Endodermal cell (in vitro differentiated cells): ENCODE results near the gene ATP9A. TPM values are rescaled to one million over a fixed set of nuclear protein-coding genes. Genes with fewer than 3 reads are reported as not detected.
A peak's percentile ranks its signal among the peaks of the same experiment; 100 is the strongest.

Source experiments
- DNase-seq: peaks from one replicate; pipeline ENCODE4 v3.0.0-alpha.2; 2017
- H3K27ac ChIP-seq: 2 replicates; pipeline ENCODE4 v1.5.1; 2013; ENCODE audit warnings: mild to moderate bottlenecking, low read depth, low read length, moderate library complexity
- H3K27me3 ChIP-seq: 2 replicates; pipeline ENCODE4 v1.6.1; 2013; ENCODE audit warnings: mild to moderate bottlenecking, low read length, moderate library complexity; ENCODE audit not compliant: insufficient read depth, control insufficient read depth, poor library complexity, severe bottlenecking
- H3K36me3 ChIP-seq: 2 replicates; pipeline ENCODE4 v1.7.0; 2013; ENCODE audit warnings: mild to moderate bottlenecking, low read length, moderate library complexity; ENCODE audit not compliant: control insufficient read depth, insufficient read depth
- H3K4me1 ChIP-seq: one replicate; pipeline ENCODE4 v1.7.0; 2013; ENCODE audit warnings: low read length; ENCODE audit not compliant: control insufficient read depth, insufficient read depth
- H3K4me3 ChIP-seq: 2 replicates; pipeline ENCODE4 v1.5.1; 2013; ENCODE audit warnings: mild to moderate bottlenecking, low read length, moderate library complexity
- H3K9ac ChIP-seq: 2 replicates; pipeline ENCODE4 v1.6.1; 2013; ENCODE audit warnings: mild to moderate bottlenecking, low read length, moderate library complexity; ENCODE audit not compliant: poor library complexity, severe bottlenecking; ENCODE audit errors: extremely low read depth
- H3K9me3 ChIP-seq: 2 replicates; pipeline ENCODE4 v1.6.1; 2013; ENCODE audit warnings: mild to moderate bottlenecking, low read length, moderate library complexity; ENCODE audit not compliant: control insufficient read depth
- H3K27ac Mint-ChIP-seq: 2 replicates; pipeline ENCODE4 v1.8.0; 2020; ENCODE audit warnings: mixed read lengths
- H3K27me3 Mint-ChIP-seq: 2 replicates; pipeline ENCODE4 v1.8.0; 2021; ENCODE audit warnings: mild to moderate bottlenecking, mixed read lengths; ENCODE audit not compliant: insufficient read depth
- H3K36me3 Mint-ChIP-seq: 2 replicates; pipeline ENCODE4 v1.8.0; 2020; ENCODE audit warnings: low read depth, mixed read lengths
- H3K4me1 Mint-ChIP-seq: 2 replicates; pipeline ENCODE4 v1.8.0; 2020; ENCODE audit warnings: mixed read lengths
- H3K4me3 Mint-ChIP-seq: 2 replicates; pipeline ENCODE4 v1.8.0; 2020; ENCODE audit warnings: mild to moderate bottlenecking, moderate library complexity, mixed read lengths
- H3K9me3 Mint-ChIP-seq: 2 replicates; pipeline ENCODE4 v1.8.0; 2020; ENCODE audit warnings: mild to moderate bottlenecking, mixed read lengths
- CTCF ChIP-seq: fragments of 200-600 bp; sonication (generic); conservative IDR thresholded peaks from 2 replicates; pipeline ENCODE4 v1.5.0; 2021; ENCODE audit warnings: antibody characterized with exemption, mild to moderate bottlenecking
- WGBS, 2 experiments: methylation state at CpG; one replicate each; pipeline versions ENCODE4 v1.1.5 to v1.1.7; 2013; ENCODE audit warnings: missing lambda C conversion rate in 2 of 2, mixed read lengths in 1 of 2; ENCODE audit not compliant: insufficient coverage in 1 of 2, insufficient read length in 1 of 2; 5-methylcytosine and 5-hydroxymethylcytosine counted together
- total RNA-seq, 2 donors: library from RNA; stranded (reverse); fragmentation: NEBNext Ultra II Directional in 1 of 2; extraction: Animal tissue kit (Norgen Biotek cat#: 25700) in 1 of 2; gene quantifications; 2 replicates in 1 of 2; 3 replicates in 1 of 2; pipeline ENCODE4 v1.2.1, GENCODE V29; 2021

The ATP9A gene
- total RNA-seq, 2 donors from 2014 or later, result 26.7 to 27.9 TPM

- Mint-ChIP-seq H3K27me3 (peaks cover 62% of the 10 kb centered on the region), H3K27ac (no peak overlapping the region), H3K9me3 (no peaks in the 10 kb centered on the region), H3K4me3 (peak overlapping the region; percentile 59), H3K36me3 (no peaks in the 10 kb centered on the region), H3K4me1 (peaks cover 21% of the 10 kb centered on the region)
- Histone ChIP-seq H3K36me3 (no peaks in the 10 kb centered on the region), H3K27me3 (peaks cover 47% of the 10 kb centered on the region), H3K4me1 (peaks cover 6% of the 10 kb centered on the region), H3K9me3 (no peaks in the 10 kb centered on the region), H3K9ac (no peak overlapping the region), H3K4me3 (peak overlapping the region; percentile 84), H3K27ac (no peak overlapping the region)
- no peak for DNase-seq
- TF ChIP-seq CTCF, result no peak
- 54 to 58% methylated on average over 12 to 16 of the region's 16 CpGs for WGBS, 2 experiments
Measured at GRCh38 chr20:51560550-51561307, 207.5 kb downstream of the ATP9A start.

- Mint-ChIP-seq H3K27ac (no peak overlapping the region), H3K27me3 (peaks cover 65% of the 10 kb centered on the region), H3K36me3 (no peaks in the 10 kb centered on the region), H3K4me1 (peaks cover 21% of the 10 kb centered on the region), H3K4me3 (no peak overlapping the region), H3K9me3 (no peaks in the 10 kb centered on the region)
- WGBS, 2 experiments, result 71 to 100% methylated on average over 1 of the region's 1 CpG
- H3K9ac ChIP-seq, result no peak overlapping the region
- peaks cover 6% of the 10 kb centered on the region for H3K4me1 ChIP-seq
- no peak for DNase-seq
- H3K4me3 ChIP-seq, result no peak overlapping the region
- no peaks in the 10 kb centered on the region for H3K9me3 ChIP-seq
- H3K36me3 ChIP-seq, result no peaks in the 10 kb centered on the region
- no peak overlapping the region for H3K27ac ChIP-seq
- no peak for TF ChIP-seq CTCF
- H3K27me3 ChIP-seq, result peaks cover 47% of the 10 kb centered on the region
Measured at GRCh38 chr20:51560042-51560441, 208.1 kb downstream of the ATP9A start.

GRCh38 chr20:51554538-51555165 lies 213.5 kb downstream of the ATP9A start:
- Histone ChIP-seq H3K27ac (no peak overlapping the region), H3K36me3 (no peaks in the 10 kb centered on the region), H3K9me3 (no peaks in the 10 kb centered on the region), H3K4me3 (no peak overlapping the region), H3K27me3 (peaks cover 10% of the 10 kb centered on the region), H3K9ac (no peak overlapping the region), H3K4me1 (no peaks in the 10 kb centered on the region)
- H3K4me1 Mint-ChIP-seq, result no peaks in the 10 kb centered on the region
- TF ChIP-seq CTCF, result no peak
- no peaks in the 10 kb centered on the region for H3K36me3 Mint-ChIP-seq
- H3K27ac Mint-ChIP-seq, result no peak overlapping the region
- no peak for DNase-seq
- 90 to 94% methylated on average over 11 of the region's 11 CpGs for whole genome bisulfite sequencing, 2 experiments
- no peak overlapping the region for H3K4me3 Mint-ChIP-seq
- H3K27me3 Mint-ChIP-seq, result peaks cover 29% of the 10 kb centered on the region
- H3K9me3 Mint-ChIP-seq, result no peaks in the 10 kb centered on the region
